ENCODE results near the gene GTF2F1. TPM values are rescaled to one million over a fixed set of nuclear protein-coding genes. Genes with fewer than 3 reads are reported as not detected.
"Not testable (repeated sequence)": the region's sequence is repeated elsewhere in the genome, so short reads cannot be mapped to it uniquely, and the experiment has no call there.

GTF2F1 gene
- total RNA-seq, 1 experiment from 2014 or later: 93.8 TPM

DNA sequence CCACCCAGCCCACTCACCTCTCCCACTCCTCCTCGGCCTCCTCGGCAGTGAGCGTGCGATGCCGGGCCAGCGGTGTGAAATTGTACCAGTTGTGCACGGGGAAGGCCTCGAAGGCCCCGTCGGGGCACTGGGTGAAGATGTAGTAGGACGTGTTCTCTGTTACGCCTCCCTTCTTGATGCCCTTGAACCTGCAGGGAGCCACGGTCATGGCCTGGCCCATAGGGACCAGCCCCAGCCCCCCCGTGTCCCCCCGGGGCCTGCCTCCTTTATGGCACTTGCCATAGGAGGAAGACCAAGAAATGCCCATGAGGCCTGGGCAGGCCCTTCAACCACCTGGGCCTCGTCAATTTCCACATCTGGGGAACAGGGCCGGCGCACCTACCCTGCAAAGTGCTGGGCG, 5.6 kb downstream of the GTF2F1 start:
- DNase-seq (ENCODE audit: low spot score): no peak

DNA sequence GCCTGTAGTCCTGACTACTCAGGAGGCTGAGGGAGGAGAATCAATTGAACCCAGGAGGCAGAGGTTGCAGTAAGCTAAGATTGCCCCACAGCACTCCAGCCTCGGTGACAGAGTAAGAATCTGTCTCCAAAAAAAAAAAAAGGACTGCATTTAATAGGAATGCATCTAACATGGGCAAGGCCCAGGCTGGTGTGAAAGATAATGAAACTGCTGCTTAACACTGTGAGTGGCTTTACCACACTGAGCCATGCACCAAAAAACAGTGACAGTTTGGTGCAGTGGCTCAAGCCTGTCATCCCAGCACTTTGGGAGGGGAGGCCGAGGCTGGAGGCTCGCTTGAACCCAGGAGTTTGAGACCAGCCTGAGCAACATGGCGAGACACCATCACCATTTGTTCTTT, 8.6 kb downstream of the GTF2F1 start:
- DNase-seq (ENCODE audit: low spot score): no peak

DNA sequence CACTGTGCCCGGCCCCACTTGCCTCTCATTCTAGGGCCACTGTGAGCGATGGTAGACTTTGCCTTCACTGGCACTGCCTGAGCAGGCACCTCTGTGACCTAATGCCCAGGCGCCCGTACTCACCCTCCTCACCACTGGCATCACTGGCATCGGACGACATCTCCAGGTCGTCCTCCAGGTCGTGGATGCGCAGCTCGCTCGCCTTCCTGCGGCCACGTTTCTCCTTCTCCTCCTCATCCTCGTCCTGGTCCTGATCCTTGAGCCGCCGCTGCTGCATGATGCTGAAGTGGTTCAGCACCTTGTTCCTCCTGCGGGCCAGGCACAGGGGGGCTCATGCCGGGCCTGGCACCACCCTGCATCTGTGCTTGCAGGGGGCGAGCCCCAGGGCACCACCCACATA, 9.8 kb downstream of the GTF2F1 start:
- DNase-seq (ENCODE audit: low spot score): no peak

DNA sequence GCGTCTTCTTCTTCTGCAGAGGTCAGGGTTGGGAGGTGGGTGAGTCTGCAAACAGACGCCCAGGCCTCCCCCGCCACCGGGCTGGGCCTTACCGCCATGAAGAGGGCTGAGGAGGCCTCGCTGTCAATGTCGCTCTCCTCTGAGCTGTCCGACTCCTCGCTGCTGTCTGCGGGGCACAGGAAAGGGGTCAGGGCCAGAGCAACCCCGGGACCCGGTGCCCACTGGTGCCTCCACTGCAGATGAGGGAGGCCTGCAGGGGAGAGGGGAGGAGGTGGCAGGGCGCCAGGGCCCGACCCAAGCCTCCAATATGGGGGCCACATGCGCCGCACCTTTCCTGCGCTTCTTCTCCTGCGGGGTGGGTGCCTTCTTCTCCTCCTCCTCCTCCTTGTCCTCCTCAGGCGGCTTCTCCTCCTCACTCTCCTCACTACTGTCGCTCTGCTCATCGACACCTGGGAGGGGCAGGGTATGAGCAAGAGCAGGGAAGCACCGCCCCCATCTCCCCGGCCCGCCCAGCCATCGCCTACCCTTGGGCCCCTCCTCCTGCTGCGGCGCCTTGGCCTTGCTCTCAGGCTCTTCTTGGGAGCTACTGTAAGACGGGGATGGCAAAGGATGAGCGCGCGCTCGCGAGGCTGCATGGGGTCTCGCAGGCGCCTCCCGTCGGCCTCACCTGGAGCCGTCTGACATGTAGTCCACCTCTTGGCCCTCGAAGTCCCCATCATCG, 11.8 kb downstream of the GTF2F1 start:
- DNase-seq (ENCODE audit: low spot score): no peak

DNA sequence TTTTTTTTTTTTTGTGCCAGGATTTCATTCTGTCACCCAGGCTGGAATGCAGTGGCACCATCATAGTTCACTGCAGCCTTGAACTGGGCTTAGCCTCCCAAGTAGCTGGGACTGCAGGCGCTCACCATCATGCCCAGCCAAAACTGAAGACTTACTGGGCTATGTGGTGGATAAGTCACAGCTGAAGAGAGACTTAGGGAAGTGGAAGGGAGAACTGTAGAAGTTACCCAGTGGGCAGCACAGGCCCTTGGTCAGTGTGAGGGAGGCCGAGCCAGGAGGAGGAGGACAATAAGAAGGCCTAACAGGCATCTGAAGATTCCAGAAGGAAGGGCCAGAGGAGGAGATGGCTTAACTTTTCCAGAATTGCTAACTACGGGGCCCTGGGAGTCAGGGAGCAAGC, 13.2 kb downstream of the GTF2F1 start:
- DNase-seq (ENCODE audit: low spot score): no peak

DNA sequence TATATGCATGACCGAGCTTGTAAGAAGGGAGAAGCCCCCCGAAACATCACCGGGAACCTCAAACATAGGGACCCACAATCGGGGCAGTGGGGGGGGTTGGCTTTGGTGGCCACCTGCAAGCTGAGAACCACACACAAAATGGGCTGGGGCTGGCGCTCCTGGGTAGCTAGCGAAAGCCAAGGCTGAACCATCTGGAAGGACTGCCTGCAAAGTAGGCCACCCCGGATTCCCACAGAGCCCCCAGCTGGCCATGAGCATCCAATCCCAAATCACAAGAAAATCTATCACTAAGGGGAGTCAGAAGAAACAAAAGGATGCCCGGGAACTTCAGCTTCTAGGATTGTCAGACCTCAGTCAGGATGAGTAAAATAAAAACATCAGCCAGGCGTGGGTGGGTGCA, 14.5 kb downstream of the GTF2F1 start:
- DNase-seq (ENCODE audit: low spot score): no peak

DNA sequence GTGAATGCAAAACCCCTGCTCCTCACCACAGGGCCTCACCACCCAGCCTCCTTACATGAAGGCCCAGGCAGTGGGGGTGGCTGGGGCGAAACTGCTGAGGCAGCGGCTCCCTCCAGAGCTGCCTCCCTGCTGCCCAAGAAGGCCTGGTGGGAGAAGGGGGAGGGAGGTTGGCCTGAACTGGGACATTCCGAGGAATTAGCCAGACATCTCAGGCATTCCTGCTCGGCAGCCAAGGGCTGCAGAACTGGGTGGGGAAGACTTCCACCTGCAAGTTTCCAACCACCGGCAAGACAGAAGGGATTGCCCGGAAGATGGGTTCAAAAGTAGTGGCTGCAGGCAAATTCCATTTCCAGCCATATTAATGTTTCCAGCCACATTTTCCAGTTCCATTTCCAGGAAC, 14.9 kb downstream of the GTF2F1 start:
- peak; percentile 78 for DNase-seq (ENCODE audit: low spot score)

DNA sequence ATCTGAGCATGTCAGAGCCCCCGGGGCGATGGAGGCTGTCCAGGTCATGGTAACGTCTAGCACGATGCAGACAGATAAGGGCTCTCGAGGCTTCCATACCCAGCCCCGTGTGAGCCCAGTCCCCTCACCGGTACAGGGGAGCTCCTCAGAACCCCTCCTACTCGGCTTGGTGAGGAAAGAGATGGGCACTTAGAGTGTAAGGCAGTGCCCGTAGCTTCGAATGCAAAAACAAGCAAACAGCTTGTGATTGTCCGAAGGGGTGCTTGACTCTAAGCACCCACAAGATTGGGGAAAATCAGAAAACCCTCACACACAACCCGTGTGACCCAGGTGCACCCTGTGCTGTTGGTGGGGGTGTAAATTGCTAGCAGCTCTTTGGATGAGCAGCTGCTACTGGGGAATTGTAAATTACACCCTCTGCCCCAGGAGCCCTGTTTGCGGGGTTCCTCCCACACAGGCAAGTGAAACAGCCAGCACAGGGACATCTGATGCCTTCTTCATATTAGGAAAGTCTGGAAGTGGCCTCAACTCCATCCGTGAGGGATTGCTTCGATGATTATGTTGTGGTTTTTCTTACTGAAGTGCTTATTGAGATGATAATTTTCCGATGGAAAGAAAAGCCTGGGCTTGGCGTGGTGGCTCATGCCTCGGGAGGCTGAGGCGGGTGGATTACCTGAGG, 16.3 kb downstream of the GTF2F1 start:
- no peak for DNase-seq (ENCODE audit: low spot score)

DNA sequence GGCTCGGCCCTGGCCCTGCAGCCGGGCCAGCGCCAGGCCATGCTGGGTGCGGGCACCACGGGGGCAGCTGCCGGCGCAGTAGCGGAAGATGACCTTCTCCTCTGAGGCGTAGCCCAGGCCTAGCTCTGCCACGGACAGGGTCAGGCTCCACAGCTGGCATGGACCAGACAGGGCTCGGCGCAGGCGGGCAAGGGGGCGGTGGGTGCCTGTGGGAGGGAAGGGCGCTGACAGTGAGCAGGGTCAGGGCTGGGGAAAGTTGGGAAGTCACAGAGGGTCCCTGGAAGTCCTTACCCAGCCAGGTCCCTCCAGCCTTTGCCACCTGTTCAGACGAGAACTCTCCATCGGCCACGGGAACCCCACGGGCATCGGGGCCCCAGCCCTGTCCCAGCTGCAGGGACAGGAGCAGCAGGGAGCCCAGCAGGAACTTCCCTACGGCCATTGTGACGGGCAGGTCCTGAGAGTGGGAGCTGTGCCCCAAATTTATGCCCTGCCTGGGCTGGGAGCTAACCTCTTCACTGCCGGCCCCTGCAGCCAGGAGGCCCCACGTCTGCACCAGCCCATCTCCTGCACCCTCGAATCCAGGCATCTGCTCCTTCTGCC, 17.5 kb downstream of the GTF2F1 start, which contains the start of gene PSPN:
Gene PSPN, minus strand, starts transcription at position 523 of the 600 bp plus-strand sequence. Its CDS starts 84 bp downstream, at position 439.
- DNase-seq (ENCODE audit: low spot score): no peak

DNA sequence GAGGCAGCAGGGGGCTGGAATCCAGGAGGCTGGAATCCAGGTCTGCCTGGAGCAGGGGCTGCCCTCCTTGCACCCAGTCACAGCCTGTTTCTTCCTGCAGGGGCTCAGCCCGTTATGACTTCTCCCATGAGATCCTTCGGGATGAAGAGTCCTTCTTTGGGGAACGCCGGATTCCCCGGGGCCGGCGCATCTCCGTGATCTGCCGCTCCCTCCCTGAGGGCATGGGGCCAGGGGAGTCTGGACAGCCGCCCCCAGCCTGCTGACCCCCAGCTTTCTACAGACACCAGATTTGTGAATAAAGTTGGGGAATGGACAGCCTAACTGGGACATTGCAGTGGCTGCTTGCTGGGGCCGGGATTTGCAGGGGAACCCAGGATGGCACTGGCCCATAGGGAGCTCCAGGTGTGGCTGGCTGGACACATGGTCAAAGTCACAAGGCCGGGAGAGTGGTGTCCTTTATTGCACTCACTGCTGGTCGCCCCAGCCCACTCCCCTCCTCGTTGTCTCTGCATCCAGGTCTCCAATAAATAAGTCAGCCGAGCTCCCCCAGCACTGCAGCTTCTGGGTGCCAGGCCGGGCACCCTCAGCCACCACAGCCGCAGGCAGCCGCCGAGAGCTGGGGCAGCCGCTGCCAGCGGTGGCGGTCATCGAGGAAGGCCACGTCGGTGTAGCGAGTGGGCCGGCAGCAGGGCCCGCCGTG, 18.1 kb downstream of the GTF2F1 start:
- DNase-seq (ENCODE audit: low spot score): no peak

DNA sequence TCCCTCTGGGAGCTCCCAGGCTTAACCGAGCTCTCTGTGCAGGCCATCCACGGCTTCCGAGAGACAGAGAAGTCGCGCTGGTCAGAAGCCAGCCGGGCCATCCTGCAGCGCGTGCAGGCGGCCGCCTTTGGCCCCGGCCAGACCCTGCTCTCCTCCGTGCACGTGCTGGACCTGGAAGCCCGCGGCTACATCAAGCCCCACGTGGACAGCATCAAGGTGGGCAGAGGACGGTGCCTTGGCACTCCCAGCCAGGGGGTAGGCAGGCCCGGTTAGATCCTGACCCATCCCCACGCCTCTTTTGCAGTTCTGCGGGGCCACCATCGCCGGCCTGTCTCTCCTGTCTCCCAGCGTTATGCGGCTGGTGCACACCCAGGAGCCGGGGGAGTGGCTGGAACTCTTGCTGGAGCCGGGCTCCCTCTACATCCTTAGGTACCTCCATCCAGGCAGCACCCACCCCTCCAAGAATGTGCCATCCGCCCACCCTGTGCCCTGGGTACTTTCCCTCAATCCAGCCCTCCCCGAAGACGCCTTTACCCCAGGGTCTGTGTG, 18.7 kb downstream of the GTF2F1 start:
- no peak for DNase-seq (ENCODE audit: low spot score)

DNA sequence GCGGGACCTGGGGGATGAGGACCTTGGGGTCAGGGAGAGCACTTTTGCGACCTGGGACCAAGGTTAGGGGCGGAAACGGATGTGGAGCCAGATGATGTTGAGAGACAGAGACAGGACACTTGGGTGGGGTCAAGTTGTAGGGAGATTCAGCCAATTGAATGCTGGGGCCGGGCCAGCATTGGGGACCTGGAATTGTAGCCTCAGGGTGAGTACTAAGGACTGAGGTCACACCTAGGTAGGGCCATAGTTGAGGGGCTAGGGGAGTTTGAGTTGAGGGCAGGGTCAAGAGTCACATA, 19.2 kb downstream of the GTF2F1 start:
- no peak for DNase-seq (ENCODE audit: low spot score)

DNA sequence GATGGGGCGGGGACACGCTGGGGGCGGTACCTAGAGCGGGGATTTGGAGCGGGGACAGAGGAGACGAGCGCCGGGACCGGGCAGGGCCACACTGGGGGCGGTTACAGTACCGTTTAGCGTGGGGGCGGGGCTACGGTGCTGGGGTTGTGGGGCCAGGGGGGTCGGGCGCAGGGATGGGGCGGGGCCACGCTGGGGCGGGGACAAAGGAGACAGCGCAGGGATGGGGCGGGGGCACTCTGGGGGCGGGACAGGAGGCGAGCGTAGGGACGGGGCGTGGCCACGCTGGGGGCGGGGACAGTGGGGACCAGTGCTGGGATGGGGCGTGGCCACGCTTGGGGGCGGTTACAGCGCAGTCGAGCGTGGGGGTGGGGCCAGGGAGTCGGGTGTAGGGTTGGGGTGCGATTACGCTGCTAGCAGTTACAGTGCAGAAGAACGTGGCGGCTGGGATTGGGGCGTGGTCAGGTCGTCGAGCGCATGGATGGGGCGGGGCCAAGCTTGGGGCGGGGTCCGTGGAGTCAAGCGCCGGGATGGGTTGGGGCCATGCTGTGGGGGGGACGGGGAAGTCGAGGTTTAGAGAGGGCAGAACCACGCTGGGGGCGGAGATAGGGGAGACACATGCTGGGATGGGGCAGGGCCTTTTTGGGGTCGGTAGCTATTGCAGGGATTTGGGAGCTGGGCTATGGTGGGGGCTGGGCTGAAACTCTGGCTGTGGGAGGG, 19.7 kb downstream of the GTF2F1 start:
- DNase-seq (ENCODE audit: low spot score): peak; percentile 97

DNA sequence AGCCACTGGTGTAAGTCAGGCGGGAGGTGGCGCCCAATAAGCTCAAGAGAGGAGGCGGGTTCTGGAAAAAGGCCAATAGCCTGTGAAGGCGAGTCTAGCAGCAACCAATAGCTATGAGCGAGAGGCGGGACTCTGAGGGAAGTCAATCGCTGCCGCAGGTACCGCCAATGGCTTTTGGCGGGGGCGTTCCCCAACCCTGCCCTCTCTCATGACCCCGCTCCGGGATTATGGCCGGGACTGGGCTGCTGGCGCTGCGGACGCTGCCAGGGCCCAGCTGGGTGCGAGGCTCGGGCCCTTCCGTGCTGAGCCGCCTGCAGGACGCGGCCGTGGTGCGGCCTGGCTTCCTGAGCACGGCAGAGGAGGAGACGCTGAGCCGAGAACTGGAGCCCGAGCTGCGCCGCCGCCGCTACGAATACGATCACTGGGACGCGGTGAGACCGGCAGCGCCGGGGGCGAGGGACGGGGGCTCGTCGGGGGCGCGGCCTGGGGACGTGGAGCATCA, 20.3 kb downstream of the GTF2F1 start, which contains the start of gene ALKBH7:
Gene ALKBH7, plus strand, starts transcription at position 201 of the 502 bp plus-strand sequence. Its CDS starts 27 bp downstream, at position 228.
- peak; percentile 100 for DNase-seq (ENCODE audit: low spot score)

DNA sequence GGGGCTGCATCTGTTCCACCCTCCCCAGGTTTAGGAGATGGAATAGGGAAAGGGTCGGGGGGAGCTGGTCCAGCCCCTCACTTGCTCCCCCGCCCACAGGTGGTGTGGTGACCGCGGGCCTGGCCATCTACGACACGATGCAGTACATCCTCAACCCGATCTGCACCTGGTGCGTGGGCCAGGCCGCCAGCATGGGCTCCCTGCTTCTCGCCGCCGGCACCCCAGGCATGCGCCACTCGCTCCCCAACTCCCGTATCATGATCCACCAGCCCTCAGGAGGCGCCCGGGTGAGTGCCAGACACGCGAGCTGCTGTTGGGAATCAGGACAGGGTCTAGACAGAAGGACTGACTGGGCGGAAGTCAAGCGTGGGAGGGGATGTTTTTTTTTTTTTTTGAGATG, 28.6 kb downstream of the GTF2F1 start:
- DNase-seq (ENCODE audit: low spot score): no peak

DNA sequence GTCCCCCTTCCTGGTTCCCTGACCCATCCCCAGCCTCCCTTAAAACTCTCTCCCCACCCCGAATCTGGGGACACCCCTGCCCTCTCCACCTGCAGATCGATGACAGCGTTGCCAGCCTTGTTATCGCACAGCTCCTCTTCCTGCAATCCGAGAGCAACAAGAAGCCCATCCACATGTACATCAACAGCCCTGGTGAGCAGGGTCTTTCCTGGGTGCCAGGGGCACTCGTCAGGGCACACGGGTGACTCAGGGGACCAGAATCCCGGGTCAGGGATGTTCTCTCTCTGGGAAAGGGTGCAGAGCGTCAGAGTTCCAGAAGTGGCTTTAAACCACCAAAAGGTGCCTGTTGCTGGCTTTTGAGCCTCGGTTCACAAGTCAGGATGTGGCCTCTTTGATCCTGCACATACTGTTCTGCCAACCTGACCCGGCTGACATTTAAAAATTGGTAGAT, 30.6 kb downstream of the GTF2F1 start:
- no peak for DNase-seq (ENCODE audit: low spot score)

DNA sequence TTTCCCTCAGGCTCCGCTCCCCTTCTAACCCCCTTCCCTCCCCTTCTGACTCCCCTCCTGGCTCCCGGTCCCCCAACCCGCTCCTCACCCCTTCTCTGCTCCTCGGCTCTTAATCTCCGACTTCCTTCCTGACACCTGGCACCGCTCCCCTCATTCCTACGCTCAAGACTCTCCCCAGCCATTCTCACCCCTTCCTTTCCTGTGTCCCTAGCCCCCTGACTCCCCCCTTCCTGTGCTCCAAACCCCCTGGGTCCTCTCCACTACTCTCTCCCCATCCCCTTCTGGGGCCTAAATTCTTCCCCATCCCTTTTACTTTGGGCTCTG, 31.0 kb downstream of the GTF2F1 start:
- DNase-seq (ENCODE audit: low spot score): peak; percentile 22

DNA sequence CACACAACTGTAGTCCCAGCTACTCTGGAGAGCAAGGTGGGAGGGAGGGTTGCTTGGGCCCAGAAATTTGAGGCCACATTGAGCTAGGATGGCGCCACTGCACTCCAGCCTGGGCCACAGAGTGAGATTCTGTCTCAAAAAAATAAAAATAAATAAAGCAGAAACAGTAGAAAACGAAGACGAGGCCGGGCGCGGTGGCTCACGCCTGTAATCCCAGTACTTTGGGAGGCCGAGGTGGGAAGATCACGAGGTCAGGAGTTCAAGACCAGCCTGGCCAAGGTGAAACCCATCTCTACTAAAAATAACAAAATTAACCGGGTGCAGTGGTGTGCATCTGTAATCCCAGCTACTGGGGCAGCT, 32.1 kb downstream of the GTF2F1 start:
- not testable (repeated sequence) for DNase-seq (ENCODE audit: low spot score)

DNA sequence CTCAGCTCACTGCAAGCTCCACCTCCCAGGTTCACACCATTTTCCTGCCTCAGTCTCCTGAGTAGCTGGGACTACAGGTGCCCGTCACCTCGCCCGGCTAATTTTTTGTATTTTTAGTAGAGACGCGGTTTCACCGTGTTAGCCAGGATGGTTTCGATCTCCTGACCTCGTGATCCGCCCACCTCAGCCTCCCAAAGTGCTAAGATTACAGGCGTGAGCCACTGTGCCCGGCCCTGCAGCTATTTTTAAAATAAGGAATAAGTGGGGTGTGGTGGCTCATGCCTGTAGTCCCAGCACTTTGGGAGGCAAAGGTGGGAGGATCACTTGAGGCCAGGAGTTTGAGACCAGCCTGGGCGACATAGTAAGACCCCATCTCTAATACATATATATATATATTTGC, 32.5 kb downstream of the GTF2F1 start:
- not testable (repeated sequence) for DNase-seq (ENCODE audit: low spot score)

DNA sequence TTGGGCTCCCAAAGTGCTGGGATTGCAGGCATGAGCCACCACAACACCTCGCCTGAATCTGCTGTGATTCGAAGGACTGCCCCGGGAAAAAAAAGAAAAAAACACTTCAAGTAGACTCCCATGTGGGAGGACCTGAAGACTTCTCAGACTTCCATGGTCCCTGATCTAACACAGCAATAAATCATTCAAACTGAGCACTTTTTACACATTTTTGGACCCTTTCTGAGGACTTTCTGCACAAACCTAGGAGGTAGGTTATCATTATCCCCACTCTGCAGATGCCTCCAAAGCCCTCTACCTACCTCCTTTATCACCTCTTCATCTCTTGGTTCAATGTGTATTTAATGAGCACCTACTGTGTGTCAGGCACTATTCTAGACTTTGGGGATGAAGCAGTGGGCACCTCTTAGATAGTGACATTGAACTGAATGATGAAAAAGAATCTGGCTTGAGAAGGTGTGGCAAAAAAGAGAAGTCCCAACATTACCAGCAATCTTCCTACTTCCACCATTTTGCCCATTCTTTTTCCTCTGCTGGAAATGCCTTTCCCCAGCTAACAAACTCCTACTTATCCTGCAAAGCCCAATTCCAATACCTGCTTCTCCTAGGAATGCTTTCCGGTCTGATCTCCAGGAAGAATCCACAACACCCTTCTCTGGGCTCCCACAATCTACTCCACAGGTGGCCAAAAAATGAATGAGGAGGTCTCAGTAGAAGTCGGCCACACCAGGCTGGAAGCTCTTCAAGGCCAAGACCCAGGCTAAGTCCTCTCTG, 33.2 kb downstream of the GTF2F1 start:
- no peak for DNase-seq (ENCODE audit: low spot score)

DNA sequence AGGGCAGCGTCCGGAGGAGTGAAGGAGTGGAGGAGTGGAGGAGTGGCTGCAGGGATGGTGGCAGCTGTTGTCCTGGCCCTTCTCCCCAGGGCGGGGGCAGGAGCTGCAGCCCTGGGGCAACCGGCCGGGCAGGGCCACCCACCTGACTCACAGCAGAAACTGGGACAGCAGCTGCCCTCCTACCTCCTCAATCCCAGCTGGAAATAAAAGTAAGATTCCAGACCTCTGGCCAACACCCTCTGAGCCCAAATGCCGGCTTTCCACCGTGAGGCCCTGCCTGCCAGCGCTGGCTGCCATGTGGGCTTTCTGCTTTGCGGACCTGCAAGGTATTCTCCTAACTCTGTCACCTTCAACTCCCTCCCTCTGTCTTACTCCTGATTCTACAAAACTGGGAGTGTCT, 35.0 kb downstream of the GTF2F1 start:
- no peak for DNase-seq (ENCODE audit: low spot score)

Measured in A172 (cell line).